HepG2 (cell line): ENCODE measurements around the gene OR56A3. TPM values are rescaled to one million over a fixed set of nuclear protein-coding genes. Genes with fewer than 3 reads are reported as not detected.

ENCODE experiments used
- ATAC-seq: fragments of 200-7000 bp; cut with Tn5 transposase; 3 replicates; pipeline ENCODE4 v1.9.1; 2020; ENCODE audit warnings: mild to moderate bottlenecking, moderate library complexity
- BruUV-seq: library from RNA; stranded (reverse); fragments of 400-500 nt; replicated peaks from 2 replicates; lab custom pipeline; 2021; lab: Mats Ljungman, UMichigan
- CTCF ChIA-PET: fragments of 300-600 bp; formaldehyde crosslinking; extraction: SDS; loops from one replicate; lab custom pipeline; 2021; ENCODE audit warnings: low total read pairs, inconsistent platforms, low intra/inter-chr PET ratio; lab: Yijun Ruan, JAX
- POLR2A ChIA-PET: fragments of 350-600 bp; sonication (Branson Sonifier 250); formaldehyde crosslinking; loops from one replicate; lab custom pipeline; 2020; ENCODE audit warnings: antibody characterized with exemption, inconsistent platforms; lab: Yijun Ruan, JAX
- DNase-seq: peaks from one replicate; pipeline ENCODE4 v3.0.0-alpha.2; 2015; ENCODE audit warnings: low spot score
- FAIRE-seq: peaks from 3 replicates; lab custom pipeline; 2011; peaks lifted over from hg19 to GRCh38; lab: Jason Lieb, UNC
- H2AFZ ChIP-seq: one replicate; pipeline ENCODE4 v1.6.1; 2011; ENCODE audit warnings: low read length, inconsistent platforms
- H3K27ac ChIP-seq: fragments of 300-600 bp; 3 replicates; pipeline ENCODE4 v1.8.0; 2011; ENCODE audit warnings: mixed run types, mild to moderate bottlenecking, mixed read lengths, low read length, inconsistent platforms; ENCODE audit not compliant: insufficient read depth; ENCODE audit errors: extremely low read length
- H3K27me3 ChIP-seq, 2 experiments: fragments of 200-600 bp in 1 of 2; 2 replicates in 1 of 2; 3 replicates in 1 of 2; pipeline versions ENCODE4 v1.6.0 to v1.8.0; 2011; ENCODE audit warnings: low read length in 2 of 2, mild to moderate bottlenecking in 2 of 2, moderate library complexity in 2 of 2, inconsistent platforms in 1 of 2; ENCODE audit not compliant: insufficient read depth in 2 of 2, control insufficient read depth in 1 of 2
- H3K36me3 ChIP-seq, 2 experiments: fragments of 200-600 bp in 1 of 2; replicated peaks in 1 of 2; 2 replicates in 1 of 2; 3 replicates in 1 of 2; pipeline versions ENCODE4 v1.5.1 to v1.8.0; 2011; ENCODE audit warnings: low read length in 2 of 2, inconsistent platforms in 1 of 2; ENCODE audit not compliant: insufficient read depth in 2 of 2, control insufficient read depth in 1 of 2
- H3K4me1 ChIP-seq: 2 replicates; pipeline ENCODE4 v1.5.1; 2012; ENCODE audit warnings: low read length, inconsistent platforms; ENCODE audit not compliant: insufficient read depth
- H3K4me2 ChIP-seq: 2 replicates; pipeline ENCODE4 v1.6.0; 2011; ENCODE audit warnings: low read depth, low read length, inconsistent platforms
- H3K4me3 ChIP-seq, 3 experiments: fragments of 200-600 bp in 1 of 3; sonication (generic), shearing (Covaris generic) in 1 of 3; replicated peaks in 1 of 3; 2 replicates each; pipeline ENCODE4 v1.5.1; 2011 to 2016; ENCODE audit warnings: low read length in 3 of 3, inconsistent platforms in 2 of 3, low read depth in 2 of 3, mild to moderate bottlenecking in 2 of 3, control low read depth in 1 of 3, mixed read lengths in 1 of 3; ENCODE audit not compliant: insufficient read depth in 1 of 3
- H3K79me2 ChIP-seq: one replicate; pipeline ENCODE4 v1.6.1; 2011; ENCODE audit warnings: low read length, inconsistent platforms; ENCODE audit not compliant: insufficient read depth
- H3K9ac ChIP-seq: 2 replicates; pipeline ENCODE4 v1.6.0; 2011; ENCODE audit warnings: mild to moderate bottlenecking, low read depth, low read length, inconsistent platforms; ENCODE audit not compliant: insufficient read depth
- H3K9me3 ChIP-seq: 2 replicates; pipeline ENCODE4 v1.5.1; 2012; ENCODE audit warnings: mild to moderate bottlenecking, low read length
- H4K20me1 ChIP-seq: 2 replicates; pipeline ENCODE4 v1.6.0; 2011; ENCODE audit warnings: inconsistent platforms, mild to moderate bottlenecking, low read length, moderate library complexity; ENCODE audit not compliant: insufficient read depth
- ATAD3A ChIP-seq: sonication (generic); formaldehyde crosslinking; IDR thresholded peaks from 2 replicates; pipeline ENCODE4 v1.4.0; 2020; ENCODE audit warnings: missing genetic modification reagents
- CBX2 ChIP-seq, 2 experiments: fragments of 200-600 bp in 1 of 2; sonication (generic); formaldehyde crosslinking in 1 of 2; IDR thresholded peaks; 2 replicates each; pipeline versions ENCODE4 v1.7.0 to v1.8.1; 2018 to 2022; ENCODE audit warnings: low read depth in 2 of 2, low read length in 1 of 2, mild to moderate bottlenecking in 1 of 2, missing genetic modification reagents in 1 of 2
- ESRRA ChIP-seq: sonication (generic); formaldehyde crosslinking; IDR thresholded peaks from 2 replicates; pipeline ENCODE4 v1.5.1; 2020; ENCODE audit warnings: mild to moderate bottlenecking, low read depth, missing genetic modification reagents
- MED8 ChIP-seq: sonication (generic); formaldehyde crosslinking; IDR thresholded peaks from 2 replicates; pipeline ENCODE4 v1.8.1; 2023; ENCODE audit warnings: mild to moderate bottlenecking, missing genetic modification reagents; ENCODE audit not compliant: insufficient replicate concordance
- PAX8 ChIP-seq: sonication (generic); formaldehyde crosslinking; IDR thresholded peaks from 2 replicates; pipeline ENCODE4 v1.8.0; 2022; ENCODE audit warnings: mild to moderate bottlenecking, missing genetic modification reagents, borderline replicate concordance
- XRCC5 ChIP-seq: fragments of 200-400 bp; formaldehyde crosslinking; optimal IDR thresholded peaks from 2 replicates; pipeline ENCODE3; 2017; ENCODE audit warnings: mild to moderate bottlenecking, low read length
- ZMYM2 ChIP-seq: sonication (generic); formaldehyde crosslinking; IDR thresholded peaks from 2 replicates; pipeline ENCODE4 v1.8.0; 2022; ENCODE audit warnings: mild to moderate bottlenecking, missing genetic modification reagents
- ZNF256 ChIP-seq: sonication (generic); formaldehyde crosslinking; conservative IDR thresholded peaks from 2 replicates; pipeline ENCODE4 v1.4.0; 2020; ENCODE audit warnings: missing genetic modification reagents
- WGBS: methylation state at CpG from one replicate; pipeline ENCODE4 v1.1.6; 2017; ENCODE audit warnings: low lambda C conversion rate; 5-methylcytosine and 5-hydroxymethylcytosine counted together
- in situ Hi-C: cut with HindIII; loops from 2 replicates; pipeline ENCODE4 v1.10.0; 2017; ENCODE audit warnings: low pct_unique_long_range_greater_than_20kb; ENCODE audit not compliant: extremely low pct_ligation_motif_present
- intact Hi-C: fragments of 100-400 bp; cut with micrococcal nuclease; formaldehyde crosslinking; loops from one replicate; pipeline ENCODE4 v1.10.0; 2022; ENCODE audit not compliant: unreplicated experiment
- polyA plus RNA-seq, 8 experiments: library from polyadenylated mRNA; depleted of rRNA in 3 of 8; stranded (reverse) in 7 of 8; unstranded in 1 of 8; fragments of >200 nt; fragmentation: Illumina TruSeq in 4 of 8; extraction: Trizol in 4 of 8; gene quantifications; 2 replicates each; pipeline versions ENCODE4 v1.2.1 to v1.2.3, GENCODE V29; 2011 to 2016; ENCODE audit warnings: low read depth in 4 of 8, missing spikeins in 1 of 8, mixed read lengths in 1 of 8; ENCODE audit not compliant: insufficient read depth in 1 of 8
- total RNA-seq, 5 experiments: library from RNA; depleted of rRNA; stranded (reverse); fragments of >200 nt; fragmentation: Illumina TruSeq; extraction: Trizol; gene quantifications; 2 replicates each; pipeline ENCODE4 v1.2.3, GENCODE V29; 2016; ENCODE audit warnings: low read depth in 1 of 5
- TF ChIP-seq, protein P1 (sequence below): sonication (generic); formaldehyde crosslinking; IDR thresholded peaks from 2 replicates; pipeline ENCODE4 v1.5.1; 2020; ENCODE audit warnings: missing genetic modification reagents, mild to moderate bottlenecking, borderline replicate concordance
- TF ChIP-seq, protein P2 (sequence below): sonication (generic); formaldehyde crosslinking; IDR thresholded peaks from 2 replicates; pipeline ENCODE4 v1.4.0; 2020; ENCODE audit warnings: missing genetic modification reagents
- TF ChIP-seq, protein P3 (sequence below): sonication (generic); formaldehyde crosslinking; IDR thresholded peaks from 2 replicates; pipeline ENCODE4 v1.5.1; 2020; ENCODE audit warnings: missing genetic modification reagents, mild to moderate bottlenecking, borderline replicate concordance

OR56A3 gene
- total and polyA plus RNA-seq, 2 of the 13 experiments (the other 11 are each of a cell fraction or from before 2014, with no cell fraction given) = not detected

DNA sequence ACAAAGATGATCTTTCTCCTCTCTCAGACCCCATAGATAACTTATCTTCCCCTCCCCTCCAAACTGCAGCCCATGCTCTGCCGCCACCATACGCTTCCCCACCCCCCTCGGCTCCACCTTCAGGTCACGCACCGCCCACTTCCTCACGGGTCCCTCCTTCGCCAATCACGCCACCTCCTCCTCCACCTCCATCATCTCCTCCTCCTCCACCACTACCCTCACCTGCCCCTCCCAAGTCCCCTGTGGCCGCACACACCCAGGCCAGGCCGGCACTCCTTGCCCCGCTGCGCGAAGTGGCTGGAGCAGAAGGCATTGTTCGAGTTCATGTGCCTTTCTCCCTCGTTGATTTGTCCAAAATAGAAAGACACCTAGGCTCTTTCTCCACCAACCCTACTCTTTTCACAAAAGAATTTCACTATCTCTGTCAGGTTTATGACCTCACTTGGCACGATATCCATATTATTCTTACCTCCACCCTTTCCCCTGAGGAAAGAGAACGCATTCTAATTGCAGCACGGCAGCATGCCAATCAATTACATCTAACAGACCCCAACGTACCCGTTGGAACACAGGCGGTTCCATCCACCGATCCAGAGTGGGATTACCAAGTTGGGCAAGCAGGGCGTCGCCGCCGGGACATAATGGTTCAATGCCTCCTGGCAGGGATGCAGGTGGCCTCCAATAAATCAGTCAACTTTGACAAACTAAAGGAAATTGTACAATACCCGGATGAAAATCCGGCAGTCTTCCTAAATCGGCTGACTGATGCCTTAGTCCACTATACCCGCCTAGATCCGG lies 12.3 kb upstream of the OR56A3 start (continued):
- TF ChIP-seq, protein P1, sequence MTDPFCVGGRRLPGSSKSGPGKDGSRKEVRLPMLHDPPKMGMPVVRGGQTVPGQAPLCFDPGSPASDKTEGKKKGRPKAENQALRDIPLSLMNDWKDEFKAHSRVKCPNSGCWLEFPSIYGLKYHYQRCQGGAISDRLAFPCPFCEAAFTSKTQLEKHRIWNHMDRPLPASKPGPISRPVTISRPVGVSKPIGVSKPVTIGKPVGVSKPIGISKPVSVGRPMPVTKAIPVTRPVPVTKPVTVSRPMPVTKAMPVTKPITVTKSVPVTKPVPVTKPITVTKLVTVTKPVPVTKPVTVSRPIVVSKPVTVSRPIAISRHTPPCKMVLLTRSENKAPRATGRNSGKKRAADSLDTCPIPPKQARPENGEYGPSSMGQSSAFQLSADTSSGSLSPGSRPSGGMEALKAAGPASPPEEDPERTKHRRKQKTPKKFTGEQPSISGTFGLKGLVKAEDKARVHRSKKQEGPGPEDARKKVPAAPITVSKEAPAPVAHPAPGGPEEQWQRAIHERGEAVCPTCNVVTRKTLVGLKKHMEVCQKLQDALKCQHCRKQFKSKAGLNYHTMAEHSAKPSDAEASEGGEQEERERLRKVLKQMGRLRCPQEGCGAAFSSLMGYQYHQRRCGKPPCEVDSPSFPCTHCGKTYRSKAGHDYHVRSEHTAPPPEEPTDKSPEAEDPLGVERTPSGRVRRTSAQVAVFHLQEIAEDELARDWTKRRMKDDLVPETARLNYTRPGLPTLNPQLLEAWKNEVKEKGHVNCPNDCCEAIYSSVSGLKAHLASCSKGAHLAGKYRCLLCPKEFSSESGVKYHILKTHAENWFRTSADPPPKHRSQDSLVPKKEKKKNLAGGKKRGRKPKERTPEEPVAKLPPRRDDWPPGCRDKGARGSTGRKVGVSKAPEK = no peak
- no peak for TF ChIP-seq CBX2 (IDR thresholded peaks at IDR 0.05; ENCODE audit: low read depth, low read length)
- no peak for TF ChIP-seq CBX2 (CRISPR knock-in tag; IDR thresholded peaks at IDR 0.05; ENCODE audit: low read depth)
- TF ChIP-seq ESRRA (CRISPR knock-in tag) = no peak
- no peak for TF ChIP-seq MED8 (CRISPR knock-in tag)
- TF ChIP-seq ATAD3A (CRISPR knock-in tag) = no peak
- TF ChIP-seq PAX8 = no peak

DNA sequence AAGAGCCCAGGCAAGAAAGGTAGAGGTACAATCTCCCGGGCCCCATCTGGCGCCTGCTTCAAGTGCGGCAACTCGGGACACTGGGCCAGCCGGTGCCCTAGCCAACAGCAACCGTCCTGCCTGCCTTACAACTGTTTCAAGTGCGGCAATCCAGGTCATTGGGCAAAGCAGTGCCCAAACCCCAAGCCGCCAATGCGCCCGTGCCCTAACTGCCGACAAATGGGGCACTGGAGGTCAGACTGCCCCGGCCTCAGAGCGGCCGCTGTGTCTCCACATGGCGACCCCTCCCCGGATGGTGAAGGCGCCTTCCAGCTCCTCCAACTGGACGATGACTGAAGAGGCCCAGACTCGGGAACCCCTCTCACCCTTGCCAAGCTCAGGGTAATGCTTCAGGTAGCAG lies 11.4 kb upstream of the OR56A3 start:
- ATAC-seq (no peak), DNase-seq (no peak), FAIRE-seq (no peak)
- in situ Hi-C loops (no loop called here), intact Hi-C loops (no loop called here)
- ChIA-PET POLR2A (no interaction called here), CTCF (no interaction called here)
- H3K9ac ChIP-seq = no peak overlapping the region
- H3K27me3 ChIP-seq = peaks cover 0 to 9% of the 10 kb centered on the region in 2 experiments; a peak in 2 of 5 replicates
- no CpG with 5 or more reads among the region's 19 CpGs for WGBS
- H3K79me2 ChIP-seq = no peaks in the 10 kb centered on the region
- TF ChIP-seq, protein P2, sequence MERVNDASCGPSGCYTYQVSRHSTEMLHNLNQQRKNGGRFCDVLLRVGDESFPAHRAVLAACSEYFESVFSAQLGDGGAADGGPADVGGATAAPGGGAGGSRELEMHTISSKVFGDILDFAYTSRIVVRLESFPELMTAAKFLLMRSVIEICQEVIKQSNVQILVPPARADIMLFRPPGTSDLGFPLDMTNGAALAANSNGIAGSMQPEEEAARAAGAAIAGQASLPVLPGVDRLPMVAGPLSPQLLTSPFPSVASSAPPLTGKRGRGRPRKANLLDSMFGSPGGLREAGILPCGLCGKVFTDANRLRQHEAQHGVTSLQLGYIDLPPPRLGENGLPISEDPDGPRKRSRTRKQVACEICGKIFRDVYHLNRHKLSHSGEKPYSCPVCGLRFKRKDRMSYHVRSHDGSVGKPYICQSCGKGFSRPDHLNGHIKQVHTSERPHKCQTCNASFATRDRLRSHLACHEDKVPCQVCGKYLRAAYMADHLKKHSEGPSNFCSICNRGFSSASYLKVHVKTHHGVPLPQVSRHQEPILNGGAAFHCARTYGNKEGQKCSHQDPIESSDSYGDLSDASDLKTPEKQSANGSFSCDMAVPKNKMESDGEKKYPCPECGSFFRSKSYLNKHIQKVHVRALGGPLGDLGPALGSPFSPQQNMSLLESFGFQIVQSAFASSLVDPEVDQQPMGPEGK (CRISPR knock-in tag) = no peak
- TF ChIP-seq ZNF256 (CRISPR knock-in tag) (no peak), ZMYM2 (CRISPR knock-in tag) (no peak), XRCC5 (no peak)
- TF ChIP-seq, protein P3, sequence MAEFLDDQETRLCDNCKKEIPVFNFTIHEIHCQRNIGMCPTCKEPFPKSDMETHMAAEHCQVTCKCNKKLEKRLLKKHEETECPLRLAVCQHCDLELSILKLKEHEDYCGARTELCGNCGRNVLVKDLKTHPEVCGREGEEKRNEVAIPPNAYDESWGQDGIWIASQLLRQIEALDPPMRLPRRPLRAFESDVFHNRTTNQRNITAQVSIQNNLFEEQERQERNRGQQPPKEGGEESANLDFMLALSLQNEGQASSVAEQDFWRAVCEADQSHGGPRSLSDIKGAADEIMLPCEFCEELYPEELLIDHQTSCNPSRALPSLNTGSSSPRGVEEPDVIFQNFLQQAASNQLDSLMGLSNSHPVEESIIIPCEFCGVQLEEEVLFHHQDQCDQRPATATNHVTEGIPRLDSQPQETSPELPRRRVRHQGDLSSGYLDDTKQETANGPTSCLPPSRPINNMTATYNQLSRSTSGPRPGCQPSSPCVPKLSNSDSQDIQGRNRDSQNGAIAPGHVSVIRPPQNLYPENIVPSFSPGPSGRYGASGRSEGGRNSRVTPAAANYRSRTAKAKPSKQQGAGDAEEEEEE (CRISPR knock-in tag) = no peak
- H3K4me3 ChIP-seq = no peak overlapping the region
- BruUV-seq = no TSS peak
- no peaks in the 10 kb centered on the region for H4K20me1 ChIP-seq
- no peaks in the 10 kb centered on the region for H3K9me3 ChIP-seq
- no peak overlapping the region for H2AFZ ChIP-seq
- no peaks in the 10 kb centered on the region for H3K4me1 ChIP-seq
- H3K36me3 ChIP-seq = no peaks in the 10 kb centered on the region
- no peak overlapping the region for H3K27ac ChIP-seq
- no peak overlapping the region for H3K4me2 ChIP-seq
